B cell (primary cell): ENCODE data around the gene BANP. TPM values are rescaled to one million over a fixed set of nuclear protein-coding genes. Genes with fewer than 3 reads are reported as not detected.

ENCODE experiments used
- ATAC-seq: fragments of 200-7000 bp; cut with Tn5 transposase; one replicate; pipeline ENCODE4 v1.10.0; 2021; ENCODE audit warnings: low read depth, mild to moderate bottlenecking, moderate number of reproducible peaks, moderate library complexity
- CTCF ChIA-PET: fragments of 350-600 bp; sonication (Branson Sonifier 250); formaldehyde crosslinking; loops from one replicate; lab custom pipeline; 2021; ENCODE audit warnings: antibody characterized with exemption, inconsistent platforms; lab: Charles Lee
- POLR2A ChIA-PET: fragments of 350-600 bp; sonication (Branson Sonifier 250); formaldehyde crosslinking; loops from one replicate; lab custom pipeline; 2021; ENCODE audit warnings: antibody characterized with exemption; lab: Charles Lee
- DNase-seq: peaks from one replicate; pipeline ENCODE4 v3.0.0; 2013
- H2AFZ ChIP-seq: 2 replicates; pipeline ENCODE4 v1.6.1; 2012; ENCODE audit warnings: mild to moderate bottlenecking, low read depth, low read length; ENCODE audit not compliant: insufficient read depth, poor library complexity, severe bottlenecking
- H3K27ac ChIP-seq, 2 donors: 1 replicate in 1 of 2; 2 replicates in 1 of 2; pipeline ENCODE4 v1.5.1; 2012 to 2013; ENCODE audit warnings: low read length in 2 of 2, mild to moderate bottlenecking in 2 of 2, moderate library complexity in 1 of 2
- H3K27me3 ChIP-seq, 4 experiments: fragments of 200-600 bp in 1 of 4; sonication (generic) in 1 of 4; replicated peaks in 1 of 4; 1 replicate in 2 of 4; 2 replicates in 2 of 4; pipeline versions ENCODE4 v1.6.1 to v1.7.0; 2013 to 2016; ENCODE audit warnings: low read length in 3 of 4, mild to moderate bottlenecking in 2 of 4, mixed read lengths in 1 of 4, moderate library complexity in 1 of 4; ENCODE audit not compliant: insufficient read depth in 4 of 4, control insufficient read depth in 3 of 4; ENCODE audit errors: control extremely low read depth in 1 of 4
- H3K36me3 ChIP-seq, 2 experiments: replicated peaks in 1 of 2; 1 replicate in 1 of 2; 2 replicates in 1 of 2; pipeline versions ENCODE4 v1.6.1 to v1.7.1; 2013; ENCODE audit warnings: low read length in 1 of 2; ENCODE audit not compliant: insufficient read depth in 2 of 2, control insufficient read depth in 1 of 2; ENCODE audit errors: control extremely low read depth in 1 of 2, extremely low read depth in 1 of 2
- H3K4me1 ChIP-seq, 2 donors: fragments of 200-600 bp in 1 of 2; sonication (generic) in 1 of 2; 1 replicate in 1 of 2; 2 replicates in 1 of 2; pipeline versions ENCODE4 v1.5.1 to v1.6.1; 2013 to 2017; ENCODE audit warnings: low read length in 2 of 2; ENCODE audit not compliant: control insufficient read depth in 2 of 2, insufficient read depth in 2 of 2
- H3K4me2 ChIP-seq: replicated peaks from 2 replicates; pipeline ENCODE3; 2012; ENCODE audit warnings: mild to moderate bottlenecking, low read depth, low read length; ENCODE audit not compliant: poor library complexity, severe bottlenecking
- H3K4me3 ChIP-seq, 5 experiments: fragments of 200-600 bp in 1 of 5; sonication (generic) in 1 of 5; 1 replicate in 3 of 5; 2 replicates in 2 of 5; pipeline versions ENCODE4 v1.5.1 to v1.7.0; 2011 to 2016; ENCODE audit warnings: low read length in 4 of 5, mild to moderate bottlenecking in 4 of 5, low read depth in 2 of 5, control low read depth in 1 of 5, moderate library complexity in 1 of 5; ENCODE audit not compliant: insufficient read depth in 1 of 5; ENCODE audit errors: control extremely low read depth in 1 of 5, extremely low read depth in 1 of 5
- H3K79me2 ChIP-seq: fragments of 200-600 bp; sonication (generic); one replicate; pipeline ENCODE4 v1.6.0; 2016; ENCODE audit warnings: low read length; ENCODE audit not compliant: control insufficient read depth, insufficient read depth
- H3K9ac ChIP-seq: fragments of 200-600 bp; sonication (generic); 2 replicates; pipeline ENCODE4 v1.6.1; 2017; ENCODE audit warnings: mild to moderate bottlenecking, low read length, moderate library complexity
- H3K9me3 ChIP-seq, 3 donors: one replicate each; pipeline versions ENCODE4 v1.6.1 to v1.7.1; 2013; ENCODE audit warnings: low read length in 2 of 3; ENCODE audit not compliant: control insufficient read depth in 2 of 3, insufficient read depth in 1 of 3; ENCODE audit errors: control extremely low read depth in 1 of 3
- H4K20me1 ChIP-seq: 2 replicates; pipeline ENCODE4 v1.6.0; 2012; ENCODE audit warnings: mild to moderate bottlenecking, low read length; ENCODE audit not compliant: insufficient read depth, control insufficient read depth, poor library complexity, severe bottlenecking
- H3K27ac Mint-ChIP-seq: one replicate; pipeline ENCODE4 v1.8.0; 2021; ENCODE audit warnings: mixed read lengths
- H3K27me3 Mint-ChIP-seq: one replicate; pipeline ENCODE4 v1.8.0; 2021; ENCODE audit warnings: mixed read lengths
- H3K4me1 Mint-ChIP-seq: one replicate; pipeline ENCODE4 v1.8.0; 2021; ENCODE audit warnings: mixed read lengths
- H3K4me3 Mint-ChIP-seq: one replicate; pipeline ENCODE4 v1.8.0; 2021; ENCODE audit warnings: mixed read lengths
- H3K9me3 Mint-ChIP-seq: one replicate; pipeline ENCODE4 v1.8.0; 2022; ENCODE audit warnings: mixed read lengths; ENCODE audit not compliant: insufficient read depth
- CTCF ChIP-seq: fragments of 200-600 bp; IDR thresholded peaks from one replicate; pipeline ENCODE4 v1.8.0; 2022; ENCODE audit warnings: antibody characterized with exemption, mild to moderate bottlenecking
- EZH2 ChIP-seq: IDR thresholded peaks from 2 replicates; pipeline ENCODE4 v1.6.1; 2012; ENCODE audit warnings: borderline replicate concordance, low read depth, mild to moderate bottlenecking, moderate library complexity, low read length; ENCODE audit not compliant: insufficient read depth, poor library complexity, severe bottlenecking
- WGBS: methylation state at CpG from one replicate; pipeline ENCODE4 v1.1.5; 2013; ENCODE audit warnings: missing lambda C conversion rate; ENCODE audit not compliant: insufficient coverage; 5-methylcytosine and 5-hydroxymethylcytosine counted together
- intact Hi-C: fragments of 100-400 bp; cut with micrococcal nuclease; formaldehyde crosslinking; loops from one replicate; pipeline ENCODE4 v1.10.0; 2022
- polyA plus RNA-seq: library from polyadenylated mRNA; depleted of rRNA; stranded (reverse); fragments of >200 nt; gene quantifications from 2 replicates; pipeline ENCODE4 v1.2.3, GENCODE V29; 2012
- total RNA-seq, 2 donors: library from RNA; stranded (reverse); fragments of 120-200 nt in 1 of 2; gene quantifications; 1 replicate in 1 of 2; 2 replicates in 1 of 2; pipeline versions ENCODE4 v1.2.3 to v1.2.4, GENCODE V29; 2013 to 2022

Gene BANP
- total and polyA plus RNA-seq, 2 donors (not counting 1 experiment from before 2014, with no cell fraction given): 44.4 to 181 TPM

- no peak overlapping the region for H2AFZ ChIP-seq
- no peaks in the 10 kb centered on the region for H3K27me3 Mint-ChIP-seq
- ATAC-seq: no peak
- H3K4me1 ChIP-seq: peaks cover 4% of the 10 kb centered on the region in 2 donors
- TF ChIP-seq CTCF (no peak), EZH2 (no peak)
- WGBS: 97% methylated on average over 8 of the region's 8 CpGs
- no peak overlapping the region for H3K27ac ChIP-seq
- H3K4me3 ChIP-seq: no peak overlapping the region
- peak overlapping the region; percentile 26 for H3K27ac Mint-ChIP-seq
- ChIA-PET POLR2A (interaction anchor here (0.9 kb wide), 1 partner anchor 12 kb away, joined by 6 read pairs; no protein-coding TSS in a partner anchor), CTCF (no interaction called here)
- H3K36me3 ChIP-seq: peaks cover 0 to 57% of the 10 kb centered on the region in 2 experiments
- H3K4me3 Mint-ChIP-seq: no peak overlapping the region
- H3K27me3 ChIP-seq: no peaks in the 10 kb centered on the region
- peaks cover 22% of the 10 kb centered on the region for H4K20me1 ChIP-seq
- no peak overlapping the region for H3K9ac ChIP-seq
- peaks cover 49% of the 10 kb centered on the region for H3K79me2 ChIP-seq
- H3K9me3 ChIP-seq: no peaks in the 10 kb centered on the region
- intact Hi-C loops: no loop called here
- DNase-seq: no peak
- peaks cover 12% of the 10 kb centered on the region for H3K4me1 Mint-ChIP-seq
- no peak overlapping the region for H3K4me2 ChIP-seq
- H3K9me3 Mint-ChIP-seq: no peaks in the 10 kb centered on the region
Observed at GRCh38 chr16:88013766-88014251, 62.6 kb downstream of the BANP start.

- Mint-ChIP-seq H3K27ac (no peak overlapping the region), H3K27me3 (no peaks in the 10 kb centered on the region), H3K4me3 (no peak overlapping the region), H3K4me1 (peaks cover 8% of the 10 kb centered on the region), H3K9me3 (no peaks in the 10 kb centered on the region)
- no peak for ATAC-seq
- no peaks in the 10 kb centered on the region for H3K4me1 ChIP-seq
- H3K4me3 ChIP-seq: no peak overlapping the region
- peaks cover 18% of the 10 kb centered on the region for H4K20me1 ChIP-seq
- intact Hi-C loops: no loop called here
- H3K27me3 ChIP-seq: no peaks in the 10 kb centered on the region
- H3K9ac ChIP-seq: no peak overlapping the region
- no peak overlapping the region for H2AFZ ChIP-seq
- peaks cover 46% of the 10 kb centered on the region for H3K79me2 ChIP-seq
- H3K9me3 ChIP-seq: no peaks in the 10 kb centered on the region
- no peak for TF ChIP-seq EZH2
- POLR2A ChIA-PET: interaction anchor here (0.9 kb wide), 1 partner anchor 13 kb away, joined by 6 read pairs; no protein-coding TSS in a partner anchor
- no peak for DNase-seq
- peaks cover 0 to 56% of the 10 kb centered on the region in 2 experiments for H3K36me3 ChIP-seq
- CTCF ChIA-PET: no interaction called here
- H3K4me2 ChIP-seq: no peak overlapping the region
- H3K27ac ChIP-seq: no peak overlapping the region
- WGBS: 98% methylated on average over 5 of the region's 10 CpGs
Observed at GRCh38 chr16:88014252-88014781, 63.1 kb downstream of the BANP start.
